ENCODE results near the gene RIPOR1.

DNA sequence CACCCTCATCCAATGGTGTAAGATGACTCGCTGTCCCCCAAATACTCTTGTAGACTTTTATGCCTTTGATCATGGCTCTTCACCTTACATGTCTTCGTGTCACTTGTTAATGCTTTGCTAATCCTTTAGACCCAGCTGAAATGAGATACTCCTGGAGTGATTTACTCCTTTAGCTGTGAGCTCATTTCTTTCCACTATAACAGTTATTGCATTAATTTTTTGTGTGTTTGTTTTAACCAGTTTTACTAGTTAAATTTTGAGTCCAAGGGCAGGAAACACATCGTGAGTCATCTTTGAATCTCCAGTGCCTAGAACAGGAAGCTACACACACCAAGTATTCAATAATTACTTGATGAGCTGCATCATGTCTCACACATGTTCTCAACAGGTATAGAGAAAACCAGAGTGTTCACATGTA lies 27.2 kb downstream of the RIPOR1 start:
- TF ChIP-seq ZNF274 (IDR thresholded peaks at IDR 0.05; ENCODE audit: low read depth, low read length) (no peak), YY1 (IDR thresholded peaks at IDR 0.05; ENCODE audit: insufficient read depth, insufficient read length) (no peak), SUZ12 (IDR thresholded peaks at IDR 0.05; ENCODE audit: extremely low read depth, insufficient read depth, insufficient read length) (no peak)

Measured in NT2/D1 (cell line).